ENCODE data around the gene PPIG.

PPIG gene

GRCh38 chr2:169619946-169620345, 35.8 kb downstream of the PPIG start:
- no peak for TF ChIP-seq REST (IDR thresholded peaks at IDR 0.05; ENCODE audit: insufficient read depth in 1 of 2, low read depth in 2 of 2, low read length in 2 of 2)

DNA sequence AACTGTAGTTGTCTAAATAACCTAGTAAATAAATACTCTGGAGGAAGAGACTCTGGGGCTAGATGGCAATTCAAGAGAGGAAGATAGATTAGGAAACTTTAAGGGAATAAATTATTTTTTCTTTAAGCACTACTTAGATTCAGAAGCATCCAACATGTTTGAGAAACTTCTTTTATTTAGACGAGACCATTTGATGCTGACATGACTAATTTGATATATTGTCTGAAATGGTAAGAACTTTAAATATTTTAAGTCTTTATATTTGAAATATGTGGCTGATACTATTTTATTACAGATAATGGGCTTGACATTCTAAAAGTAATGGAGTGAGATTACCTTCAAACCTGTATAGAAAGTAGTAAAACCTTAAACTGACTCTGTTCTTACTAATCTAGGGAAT, 36.4 kb downstream of the PPIG start:
- TF ChIP-seq FOXP2 (optimal IDR thresholded peaks at IDR 0.05; ENCODE audit: borderline replicate concordance, extremely low read depth, extremely low read length, insufficient read depth) (no peak), TAF1 (IDR thresholded peaks at IDR 0.05; ENCODE audit: borderline replicate concordance, insufficient read depth, low read length) (no peak), SIN3A (IDR thresholded peaks at IDR 0.05; ENCODE audit: borderline replicate concordance, insufficient read depth, low read length) (no peak), REST (IDR thresholded peaks at IDR 0.05; ENCODE audit: insufficient read depth in 1 of 2, low read depth in 2 of 2, low read length in 2 of 2) (no peak), POLR2AphosphoS5 (IDR thresholded peaks at IDR 0.05; ENCODE audit: low read depth, low read length) (no peak)

GRCh38 chr2:169623235-169623634, 39.1 kb downstream of the PPIG start:
- TF ChIP-seq SIN3A (IDR thresholded peaks at IDR 0.05; ENCODE audit: borderline replicate concordance, insufficient read depth, low read length) (no peak), POLR2AphosphoS5 (IDR thresholded peaks at IDR 0.05; ENCODE audit: low read depth, low read length) (no peak), REST (IDR thresholded peaks at IDR 0.05; ENCODE audit: insufficient read depth in 1 of 2, low read depth in 2 of 2, low read length in 2 of 2) (no peak), FOXP2 (optimal IDR thresholded peaks at IDR 0.05; ENCODE audit: borderline replicate concordance, extremely low read depth, extremely low read length, insufficient read depth) (no peak), TAF1 (IDR thresholded peaks at IDR 0.05; ENCODE audit: borderline replicate concordance, insufficient read depth, low read length) (no peak)

GRCh38 chr2:169625781-169626180, 41.6 kb downstream of the PPIG start:
- TF ChIP-seq TAF1 (IDR thresholded peaks at IDR 0.05; ENCODE audit: borderline replicate concordance, insufficient read depth, low read length) (no peak), REST (IDR thresholded peaks at IDR 0.05; ENCODE audit: insufficient read depth in 1 of 2, low read depth in 2 of 2, low read length in 2 of 2) (no peak), SIN3A (IDR thresholded peaks at IDR 0.05; ENCODE audit: borderline replicate concordance, insufficient read depth, low read length) (no peak), FOXP2 (optimal IDR thresholded peaks at IDR 0.05; ENCODE audit: borderline replicate concordance, extremely low read depth, extremely low read length, insufficient read depth) (no peak), POLR2AphosphoS5 (IDR thresholded peaks at IDR 0.05; ENCODE audit: low read depth, low read length) (no peak)

DNA sequence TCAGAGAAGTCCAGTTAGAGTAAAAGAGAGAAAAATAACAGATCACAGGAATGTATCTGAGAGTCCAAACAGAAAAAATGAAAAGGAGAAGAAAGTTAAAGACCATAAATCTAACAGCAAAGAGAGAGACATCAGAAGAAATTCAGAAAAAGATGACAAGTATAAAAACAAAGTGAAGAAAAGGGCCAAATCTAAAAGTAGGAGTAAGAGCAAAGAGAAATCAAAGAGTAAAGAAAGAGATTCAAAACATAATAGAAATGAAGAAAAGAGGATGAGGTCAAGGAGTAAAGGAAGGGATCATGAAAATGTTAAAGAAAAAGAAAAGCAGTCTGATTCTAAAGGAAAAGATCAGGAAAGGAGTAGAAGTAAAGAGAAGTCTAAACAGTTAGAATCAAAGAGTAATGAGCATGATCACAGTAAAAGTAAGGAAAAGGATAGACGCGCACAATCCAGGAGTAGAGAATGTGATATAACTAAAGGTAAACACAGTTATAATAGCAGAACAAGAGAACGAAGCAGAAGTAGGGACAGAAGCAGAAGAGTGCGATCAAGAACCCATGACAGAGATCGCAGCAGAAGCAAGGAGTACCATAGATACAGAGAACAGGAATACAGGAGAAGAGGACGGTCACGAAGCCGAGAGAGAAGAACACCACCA, 52.4 kb downstream of the PPIG start:
- no peak for TF ChIP-seq FOXP2 (optimal IDR thresholded peaks at IDR 0.05; ENCODE audit: borderline replicate concordance, extremely low read depth, extremely low read length, insufficient read depth)
- no peak for TF ChIP-seq TAF1 (IDR thresholded peaks at IDR 0.05; ENCODE audit: borderline replicate concordance, insufficient read depth, low read length)
- no peak for TF ChIP-seq POLR2AphosphoS5 (IDR thresholded peaks at IDR 0.05; ENCODE audit: low read depth, low read length)
- no peak for TF ChIP-seq SIN3A (IDR thresholded peaks at IDR 0.05; ENCODE audit: borderline replicate concordance, insufficient read depth, low read length)
- no peak for TF ChIP-seq REST (IDR thresholded peaks at IDR 0.05; ENCODE audit: insufficient read depth in 1 of 2, low read depth in 2 of 2, low read length in 2 of 2)
